Measurements from ENCODE around the gene ALPG.
"Not testable (repeated sequence)": the region's sequence is repeated elsewhere in the genome, so short reads cannot be mapped to it uniquely, and the experiment has no call there.

Gene ALPG

GRCh38 chr2:232367016-232367415 is 39.6 kb upstream of the ALPG start:
- peaks cover 0 to 13% (median 3%) of the 10 kb centered on the region in 5 donors for H3K27me3 ChIP-seq (ENCODE audit: control insufficient read depth in 5 of 5, insufficient read depth in 4 of 5, low read length in 5 of 5)
- H3K36me3 ChIP-seq (ENCODE audit: control insufficient read depth in 5 of 5, insufficient read depth in 5 of 5, low read length in 5 of 5) = no peaks in the 10 kb centered on the region
- peaks cover 0 to 8% (median 0%) of the 10 kb centered on the region in 5 donors for H3K4me1 ChIP-seq (ENCODE audit: control insufficient read depth in 5 of 5, insufficient read depth in 5 of 5, low read length in 5 of 5)
- no peak overlapping the region for H3K27ac ChIP-seq (ENCODE audit: low read depth, low read length)
- no peak overlapping the region for H3K4me3 ChIP-seq (ENCODE audit: low read depth in 1 of 5, low read length in 5 of 5)
- H3K9me3 ChIP-seq (ENCODE audit: control insufficient read depth in 5 of 5, low read length in 5 of 5) = no peaks in the 10 kb centered on the region
- H3K9ac ChIP-seq (ENCODE audit: low read length in 5 of 5) = no peak overlapping the region

- Histone ChIP-seq H3K4me3 (ENCODE audit: low read depth in 1 of 5, low read length in 5 of 5) (no peak overlapping the region), H3K27ac (ENCODE audit: low read depth, low read length) (no peak overlapping the region), H3K27me3 (ENCODE audit: control insufficient read depth in 5 of 5, insufficient read depth in 4 of 5, low read length in 5 of 5) (peaks cover 0 to 13% (median 3%) of the 10 kb centered on the region in 5 donors), H3K36me3 (ENCODE audit: control insufficient read depth in 5 of 5, insufficient read depth in 5 of 5, low read length in 5 of 5) (no peaks in the 10 kb centered on the region), H3K9me3 (ENCODE audit: control insufficient read depth in 5 of 5, low read length in 5 of 5) (no peaks in the 10 kb centered on the region), H3K9ac (ENCODE audit: low read length in 5 of 5) (no peak overlapping the region), H3K4me1 (ENCODE audit: control insufficient read depth in 5 of 5, insufficient read depth in 5 of 5, low read length in 5 of 5) (peaks cover 0 to 8% (median 0%) of the 10 kb centered on the region in 5 donors)
These were observed 38.9 kb upstream of the ALPG start for GRCh38 chr2:232367591-232368233.

- Histone ChIP-seq H3K4me3 (ENCODE audit: low read depth in 1 of 5, low read length in 5 of 5) (no peak overlapping the region), H3K36me3 (ENCODE audit: control insufficient read depth in 5 of 5, insufficient read depth in 5 of 5, low read length in 5 of 5) (no peaks in the 10 kb centered on the region), H3K27ac (ENCODE audit: low read depth, low read length) (no peak overlapping the region), H3K27me3 (ENCODE audit: control insufficient read depth in 5 of 5, insufficient read depth in 4 of 5, low read length in 5 of 5) (peaks cover 0 to 13% (median 3%) of the 10 kb centered on the region in 5 donors), H3K9ac (ENCODE audit: low read length in 5 of 5) (no peak overlapping the region), H3K9me3 (ENCODE audit: control insufficient read depth in 5 of 5, low read length in 5 of 5) (no peaks in the 10 kb centered on the region), H3K4me1 (ENCODE audit: control insufficient read depth in 5 of 5, insufficient read depth in 5 of 5, low read length in 5 of 5) (peaks cover 0 to 8% (median 0%) of the 10 kb centered on the region in 5 donors)
These were observed 38.3 kb upstream of the ALPG start for GRCh38 chr2:232368311-232368731.

GRCh38 chr2:232369126-232369951 is 37.3 kb upstream of the ALPG start:
- Histone ChIP-seq H3K27me3 (ENCODE audit: control insufficient read depth in 5 of 5, insufficient read depth in 4 of 5, low read length in 5 of 5) (peaks cover 0 to 13% (median 3%) of the 10 kb centered on the region in 5 donors), H3K27ac (ENCODE audit: low read depth, low read length) (no peak overlapping the region), H3K4me1 (ENCODE audit: control insufficient read depth in 5 of 5, insufficient read depth in 5 of 5, low read length in 5 of 5) (no peaks in the 10 kb centered on the region), H3K9ac (ENCODE audit: low read length in 5 of 5) (no peak overlapping the region), H3K36me3 (ENCODE audit: control insufficient read depth in 5 of 5, insufficient read depth in 5 of 5, low read length in 5 of 5) (no peaks in the 10 kb centered on the region), H3K9me3 (ENCODE audit: control insufficient read depth in 5 of 5, low read length in 5 of 5) (no peaks in the 10 kb centered on the region), H3K4me3 (ENCODE audit: low read depth in 1 of 5, low read length in 5 of 5) (no peak overlapping the region)

GRCh38 chr2:232370007-232370406 is 36.6 kb upstream of the ALPG start:
- peaks cover 0 to 13% (median 3%) of the 10 kb centered on the region in 5 donors for H3K27me3 ChIP-seq (ENCODE audit: control insufficient read depth in 5 of 5, insufficient read depth in 4 of 5, low read length in 5 of 5)
- H3K9me3 ChIP-seq (ENCODE audit: control insufficient read depth in 5 of 5, low read length in 5 of 5); H3K36me3 ChIP-seq (ENCODE audit: control insufficient read depth in 5 of 5, insufficient read depth in 5 of 5, low read length in 5 of 5); H3K4me1 ChIP-seq (ENCODE audit: control insufficient read depth in 5 of 5, insufficient read depth in 5 of 5, low read length in 5 of 5); H3K4me3 ChIP-seq (ENCODE audit: low read depth in 1 of 5, low read length in 5 of 5); H3K27ac ChIP-seq (ENCODE audit: low read depth, low read length); H3K9ac ChIP-seq (ENCODE audit: low read length in 5 of 5): not testable (repeated sequence)

- Histone ChIP-seq H3K4me1 (ENCODE audit: control insufficient read depth in 5 of 5, insufficient read depth in 5 of 5, low read length in 5 of 5) (no peaks in the 10 kb centered on the region), H3K36me3 (ENCODE audit: control insufficient read depth in 5 of 5, insufficient read depth in 5 of 5, low read length in 5 of 5) (no peaks in the 10 kb centered on the region), H3K4me3 (ENCODE audit: low read depth in 1 of 5, low read length in 5 of 5) (no peak overlapping the region), H3K9ac (ENCODE audit: low read length in 5 of 5) (no peak overlapping the region), H3K27ac (ENCODE audit: low read depth, low read length) (no peak overlapping the region), H3K27me3 (ENCODE audit: control insufficient read depth in 5 of 5, insufficient read depth in 4 of 5, low read length in 5 of 5) (peaks cover 0 to 11% (median 8%) of the 10 kb centered on the region in 5 donors), H3K9me3 (ENCODE audit: control insufficient read depth in 5 of 5, low read length in 5 of 5) (no peaks in the 10 kb centered on the region)
These were observed 34.1 kb upstream of the ALPG start for GRCh38 chr2:232372231-232373208.

GRCh38 chr2:232374356-232374755 is 32.3 kb upstream of the ALPG start:
- no peak overlapping the region for H3K4me3 ChIP-seq (ENCODE audit: low read depth in 1 of 5, low read length in 5 of 5)

GRCh38 chr2:232375164-232375563 is 31.5 kb upstream of the ALPG start:
- Histone ChIP-seq H3K9me3 (ENCODE audit: control insufficient read depth in 5 of 5, low read length in 5 of 5) (no peaks in the 10 kb centered on the region), H3K9ac (ENCODE audit: low read length in 5 of 5) (no peak overlapping the region), H3K27ac (ENCODE audit: low read depth, low read length) (no peak overlapping the region), H3K36me3 (ENCODE audit: control insufficient read depth in 5 of 5, insufficient read depth in 5 of 5, low read length in 5 of 5) (no peaks in the 10 kb centered on the region), H3K27me3 (ENCODE audit: control insufficient read depth in 5 of 5, insufficient read depth in 4 of 5, low read length in 5 of 5) (peaks cover 0 to 12% (median 5%) of the 10 kb centered on the region in 5 donors), H3K4me1 (ENCODE audit: control insufficient read depth in 5 of 5, insufficient read depth in 5 of 5, low read length in 5 of 5) (no peaks in the 10 kb centered on the region), H3K4me3 (ENCODE audit: low read depth in 1 of 5, low read length in 5 of 5) (no peak overlapping the region)

More at GRCh38 chr2:232374356-232374755, 32.3 kb upstream of the ALPG start:
- no peaks in the 10 kb centered on the region for H3K9me3 ChIP-seq (ENCODE audit: control insufficient read depth in 5 of 5, low read length in 5 of 5)
- H3K4me1 ChIP-seq (ENCODE audit: control insufficient read depth in 5 of 5, insufficient read depth in 5 of 5, low read length in 5 of 5) = no peaks in the 10 kb centered on the region
- peaks cover 0 to 8% (median 3%) of the 10 kb centered on the region in 5 donors for H3K27me3 ChIP-seq (ENCODE audit: control insufficient read depth in 5 of 5, insufficient read depth in 4 of 5, low read length in 5 of 5)
- no peaks in the 10 kb centered on the region for H3K36me3 ChIP-seq (ENCODE audit: control insufficient read depth in 5 of 5, insufficient read depth in 5 of 5, low read length in 5 of 5)
- no peak overlapping the region for H3K27ac ChIP-seq (ENCODE audit: low read depth, low read length)
- no peak overlapping the region for H3K9ac ChIP-seq (ENCODE audit: low read length in 5 of 5)

- no peak overlapping the region for H3K27ac ChIP-seq (ENCODE audit: low read depth, low read length)
- peaks cover 0 to 12% (median 5%) of the 10 kb centered on the region in 5 donors for H3K27me3 ChIP-seq (ENCODE audit: control insufficient read depth in 5 of 5, insufficient read depth in 4 of 5, low read length in 5 of 5)
- no peak overlapping the region for H3K9ac ChIP-seq (ENCODE audit: low read length in 5 of 5)
- H3K4me1 ChIP-seq (ENCODE audit: control insufficient read depth in 5 of 5, insufficient read depth in 5 of 5, low read length in 5 of 5) = no peaks in the 10 kb centered on the region
- no peaks in the 10 kb centered on the region for H3K9me3 ChIP-seq (ENCODE audit: control insufficient read depth in 5 of 5, low read length in 5 of 5)
- no peaks in the 10 kb centered on the region for H3K36me3 ChIP-seq (ENCODE audit: control insufficient read depth in 5 of 5, insufficient read depth in 5 of 5, low read length in 5 of 5)
- H3K4me3 ChIP-seq (ENCODE audit: low read depth in 1 of 5, low read length in 5 of 5) = no peak overlapping the region
These were observed 30.4 kb upstream of the ALPG start for GRCh38 chr2:232376260-232376659.

Data from subcutaneous abdominal adipose tissue (tissue), 5 donors.